HEK293 (cell line): Measurements from ENCODE around the gene HLA-DMB.
A peak's percentile ranks its signal among the peaks of the same experiment; 100 is the strongest.

Experiments
- GLIS1 ChIP-seq: fragments of 450-650 bp; formaldehyde crosslinking; IDR thresholded peaks from 2 replicates; pipeline ENCODE4 v1.5.1; 2016; ENCODE audit warnings: missing biosample characterization, missing genetic modification characterization
- GLIS2 ChIP-seq: fragments of 450-650 bp; formaldehyde crosslinking; IDR thresholded peaks from 2 replicates; pipeline ENCODE4 v1.5.1; 2016; ENCODE audit warnings: missing biosample characterization, missing genetic modification characterization
- HOXD13 ChIP-seq: sonication (generic); formaldehyde crosslinking; IDR thresholded peaks from 2 replicates; pipeline ENCODE4 v1.8.0; 2022; ENCODE audit warnings: missing genetic modification reagents, borderline replicate concordance
- IKZF3 ChIP-seq: fragments of 450-650 bp; IDR thresholded peaks from 2 replicates; pipeline ENCODE4 v1.5.0; 2018; ENCODE audit warnings: missing biosample characterization, mild to moderate bottlenecking, missing genetic modification characterization, moderate library complexity
- KLF1 ChIP-seq: fragments of 450-650 bp; formaldehyde crosslinking; IDR thresholded peaks from 2 replicates; pipeline ENCODE4 v1.5.1; 2016; ENCODE audit warnings: missing biosample characterization, missing genetic modification characterization
- KLF8 ChIP-seq: fragments of 450-650 bp; formaldehyde crosslinking; IDR thresholded peaks from 2 replicates; pipeline ENCODE4 v1.5.1; 2016; ENCODE audit warnings: missing biosample characterization, missing genetic modification characterization
- PRDM4 ChIP-seq: fragments of 450-650 bp; formaldehyde crosslinking; IDR thresholded peaks from 2 replicates; pipeline ENCODE4 v1.5.1; 2017; ENCODE audit warnings: missing biosample characterization, missing genetic modification characterization
- YY2 ChIP-seq: fragments of 450-650 bp; formaldehyde crosslinking; IDR thresholded peaks from 2 replicates; pipeline ENCODE4 v1.5.1; 2016; ENCODE audit warnings: missing biosample characterization, missing genetic modification characterization
- ZBTB11 ChIP-seq: fragments of 450-650 bp; formaldehyde crosslinking; conservative IDR thresholded peaks from 2 replicates; pipeline ENCODE4 v1.5.1; 2016; ENCODE audit warnings: low read depth, missing biosample characterization, missing genetic modification characterization
- ZEB2 ChIP-seq: fragments of 450-650 bp; formaldehyde crosslinking; IDR thresholded peaks from 2 replicates; pipeline ENCODE4 v1.5.1; 2016; ENCODE audit warnings: missing biosample characterization, missing genetic modification characterization
- ZFP41 ChIP-seq: fragments of 450-650 bp; formaldehyde crosslinking; IDR thresholded peaks from 2 replicates; pipeline ENCODE4 v1.5.1; 2016; ENCODE audit warnings: missing biosample characterization, missing genetic modification characterization, borderline replicate concordance
- ZFP69B ChIP-seq: fragments of 450-650 bp; formaldehyde crosslinking; IDR thresholded peaks from 2 replicates; pipeline ENCODE4 v1.5.1; 2016; ENCODE audit warnings: missing biosample characterization, missing genetic modification characterization
- ZNF214 ChIP-seq: fragments of 450-650 bp; formaldehyde crosslinking; IDR thresholded peaks from 2 replicates; pipeline ENCODE4 v1.5.1; 2017; ENCODE audit warnings: missing biosample characterization, mild to moderate bottlenecking, missing genetic modification characterization, borderline replicate concordance
- ZNF239 ChIP-seq: fragments of 450-650 bp; formaldehyde crosslinking; IDR thresholded peaks from 2 replicates; pipeline ENCODE4 v1.5.1; 2016; ENCODE audit warnings: missing biosample characterization, missing genetic modification characterization
- ZNF266 ChIP-seq: fragments of 450-650 bp; formaldehyde crosslinking; IDR thresholded peaks from 2 replicates; pipeline ENCODE4 v1.5.1; 2016; ENCODE audit warnings: missing biosample characterization, missing genetic modification characterization, low read depth
- ZNF324 ChIP-seq: fragments of 450-650 bp; formaldehyde crosslinking; IDR thresholded peaks from 2 replicates; pipeline ENCODE4 v1.5.1; 2016; ENCODE audit warnings: missing biosample characterization, missing genetic modification characterization
- ZNF366 ChIP-seq: fragments of 450-650 bp; formaldehyde crosslinking; conservative IDR thresholded peaks from 2 replicates; pipeline ENCODE4 v1.5.1; 2016; ENCODE audit warnings: missing biosample characterization, missing genetic modification characterization
- ZNF398 ChIP-seq: fragments of 450-650 bp; formaldehyde crosslinking; IDR thresholded peaks from 2 replicates; pipeline ENCODE4 v1.5.1; 2017; ENCODE audit warnings: missing biosample characterization, missing genetic modification characterization
- ZNF423 ChIP-seq: fragments of 450-650 bp; formaldehyde crosslinking; IDR thresholded peaks from 2 replicates; pipeline ENCODE4 v1.5.1; 2016; ENCODE audit warnings: missing biosample characterization, missing genetic modification characterization
- ZNF433 ChIP-seq: fragments of 450-650 bp; formaldehyde crosslinking; IDR thresholded peaks from 2 replicates; pipeline ENCODE4 v1.5.1; 2016; ENCODE audit warnings: missing biosample characterization, missing genetic modification characterization, low read depth
- ZNF514 ChIP-seq: fragments of 450-650 bp; formaldehyde crosslinking; IDR thresholded peaks from 2 replicates; pipeline ENCODE4 v1.5.1; 2016; ENCODE audit warnings: missing biosample characterization, missing genetic modification characterization
- ZNF555 ChIP-seq: fragments of 450-650 bp; formaldehyde crosslinking; conservative IDR thresholded peaks from 2 replicates; pipeline ENCODE4 v1.5.1; 2017; ENCODE audit warnings: missing biosample characterization, mild to moderate bottlenecking, missing genetic modification characterization, inconsistent platforms
- ZNF558 ChIP-seq: fragments of 450-650 bp; formaldehyde crosslinking; IDR thresholded peaks from 2 replicates; pipeline ENCODE4 v1.5.1; 2016; ENCODE audit warnings: missing biosample characterization, missing genetic modification characterization
- ZNF561 ChIP-seq: fragments of 450-650 bp; IDR thresholded peaks from 2 replicates; pipeline ENCODE4 v1.5.1; 2018; ENCODE audit warnings: missing biosample characterization, missing genetic modification characterization, borderline replicate concordance
- ZNF600 ChIP-seq: fragments of 450-650 bp; formaldehyde crosslinking; IDR thresholded peaks from 2 replicates; pipeline ENCODE4 v1.5.1; 2016; ENCODE audit warnings: missing biosample characterization, missing genetic modification characterization
- ZNF777 ChIP-seq: fragments of 450-650 bp; formaldehyde crosslinking; IDR thresholded peaks from 2 replicates; pipeline ENCODE4 v1.5.1; 2017; ENCODE audit warnings: missing biosample characterization, missing genetic modification characterization, borderline replicate concordance
- TF ChIP-seq, protein P1 (sequence below): fragments of 450-650 bp; formaldehyde crosslinking; IDR thresholded peaks from 2 replicates; pipeline ENCODE4 v1.5.1; 2016; ENCODE audit warnings: missing biosample characterization, missing genetic modification characterization

HLA-DMB gene

GRCh38 chr6:32968093-32968866, 27.5 kb upstream of the HLA-DMB start, which contains the start of gene BRD2 (continued):
- TF ChIP-seq ZBTB11 (tag by site-specific recombination) = peak; percentile 79
- no peak for TF ChIP-seq ZNF433 (tag by site-specific recombination)
- TF ChIP-seq, protein P1, sequence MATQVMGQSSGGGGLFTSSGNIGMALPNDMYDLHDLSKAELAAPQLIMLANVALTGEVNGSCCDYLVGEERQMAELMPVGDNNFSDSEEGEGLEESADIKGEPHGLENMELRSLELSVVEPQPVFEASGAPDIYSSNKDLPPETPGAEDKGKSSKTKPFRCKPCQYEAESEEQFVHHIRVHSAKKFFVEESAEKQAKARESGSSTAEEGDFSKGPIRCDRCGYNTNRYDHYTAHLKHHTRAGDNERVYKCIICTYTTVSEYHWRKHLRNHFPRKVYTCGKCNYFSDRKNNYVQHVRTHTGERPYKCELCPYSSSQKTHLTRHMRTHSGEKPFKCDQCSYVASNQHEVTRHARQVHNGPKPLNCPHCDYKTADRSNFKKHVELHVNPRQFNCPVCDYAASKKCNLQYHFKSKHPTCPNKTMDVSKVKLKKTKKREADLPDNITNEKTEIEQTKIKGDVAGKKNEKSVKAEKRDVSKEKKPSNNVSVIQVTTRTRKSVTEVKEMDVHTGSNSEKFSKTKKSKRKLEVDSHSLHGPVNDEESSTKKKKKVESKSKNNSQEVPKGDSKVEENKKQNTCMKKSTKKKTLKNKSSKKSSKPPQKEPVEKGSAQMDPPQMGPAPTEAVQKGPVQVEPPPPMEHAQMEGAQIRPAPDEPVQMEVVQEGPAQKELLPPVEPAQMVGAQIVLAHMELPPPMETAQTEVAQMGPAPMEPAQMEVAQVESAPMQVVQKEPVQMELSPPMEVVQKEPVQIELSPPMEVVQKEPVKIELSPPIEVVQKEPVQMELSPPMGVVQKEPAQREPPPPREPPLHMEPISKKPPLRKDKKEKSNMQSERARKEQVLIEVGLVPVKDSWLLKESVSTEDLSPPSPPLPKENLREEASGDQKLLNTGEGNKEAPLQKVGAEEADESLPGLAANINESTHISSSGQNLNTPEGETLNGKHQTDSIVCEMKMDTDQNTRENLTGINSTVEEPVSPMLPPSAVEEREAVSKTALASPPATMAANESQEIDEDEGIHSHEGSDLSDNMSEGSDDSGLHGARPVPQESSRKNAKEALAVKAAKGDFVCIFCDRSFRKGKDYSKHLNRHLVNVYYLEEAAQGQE (tag by site-specific recombination) = no peak
- no peak for TF ChIP-seq ZNF239 (tag by site-specific recombination)
- no peak for TF ChIP-seq ZNF777 (tag by site-specific recombination)
- TF ChIP-seq ZEB2 = peak; percentile 96
- no peak for TF ChIP-seq ZFP41 (tag by site-specific recombination)
- TF ChIP-seq PRDM4 (tag by site-specific recombination) = no peak; the same call in none of the 2 replicates
- TF ChIP-seq ZNF324 (tag by site-specific recombination) = peak; percentile 86
- TF ChIP-seq ZFP69B (tag by site-specific recombination) = peak; percentile 52
- TF ChIP-seq ZNF398 (tag by site-specific recombination) = peak; percentile 91
- no peak; the same call in 1 of the 2 replicates for TF ChIP-seq ZNF558 (tag by site-specific recombination)
- peak; percentile 85 for TF ChIP-seq ZNF423 (tag by site-specific recombination)
- TF ChIP-seq ZNF214 (tag by site-specific recombination) = no peak
- TF ChIP-seq ZNF555 (tag by site-specific recombination) = no peak
- TF ChIP-seq ZNF561 (tag by site-specific recombination) = peak; percentile 97; the same call in 1 of the 2 replicates
- TF ChIP-seq KLF8 (tag by site-specific recombination) = peak; percentile 95
- peak; percentile 70 for TF ChIP-seq GLIS1
- peak; percentile 12; the same call in 1 of the 2 replicates for TF ChIP-seq ZNF366 (tag by site-specific recombination)
- 0 out of 2 replicates have a peak, but pooled peaks have one; percentile 9 for TF ChIP-seq ZNF266 (tag by site-specific recombination)
- no peak for TF ChIP-seq ZNF514
- no peak; the same call in 1 of the 2 replicates for TF ChIP-seq IKZF3
- TF ChIP-seq HOXD13 (CRISPR knock-in tag) = no peak
- peak; percentile 86 for TF ChIP-seq YY2 (tag by site-specific recombination)
- TF ChIP-seq GLIS2 (tag by site-specific recombination) = peak; percentile 93
- peak; percentile 34 for TF ChIP-seq ZNF600 (tag by site-specific recombination)
- TF ChIP-seq KLF1 (tag by site-specific recombination) = peak; percentile 76
- TF ChIP-seq, all 188 proteins: peak for 72
